ENCODE results near the gene KRT73.

Gene KRT73

DNA sequence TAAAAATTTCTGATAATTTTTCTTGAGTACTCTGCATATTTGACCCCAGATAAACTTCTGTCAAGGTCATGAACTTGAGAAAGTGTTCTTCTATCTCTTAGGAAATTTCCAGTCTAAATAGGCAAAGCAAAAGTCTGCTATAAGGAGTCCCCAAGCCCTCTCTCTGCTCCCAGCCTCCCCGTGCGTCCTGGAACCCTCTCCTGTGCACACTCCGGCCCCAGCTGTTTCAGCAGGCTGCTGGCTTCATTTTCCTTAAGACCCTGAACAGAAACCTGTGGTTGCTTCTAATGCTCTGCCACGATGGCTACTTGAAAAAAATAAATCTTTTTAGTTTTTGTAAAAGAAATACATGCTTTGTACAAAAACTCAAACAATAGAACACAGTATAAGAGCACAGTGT, 18.9 kb upstream of the KRT73 start:
- TF ChIP-seq MAX (IDR thresholded peaks at IDR 0.05) (no peak), ZBTB7A (IDR thresholded peaks at IDR 0.05; ENCODE audit: low read depth) (no peak), EGR1 (IDR thresholded peaks at IDR 0.05) (no peak), YY1 (IDR thresholded peaks at IDR 0.05; ENCODE audit: low read depth) (no peak), RAD21 (IDR thresholded peaks at IDR 0.05; ENCODE audit: low read depth) (no peak), NFIC (IDR thresholded peaks at IDR 0.05) (no peak), TCF12 (IDR thresholded peaks at IDR 0.05; ENCODE audit: low read depth) (no peak), TAF1 (IDR thresholded peaks at IDR 0.05; ENCODE audit: low read depth) (no peak), TEAD4 (IDR thresholded peaks at IDR 0.05) (no peak), USF1 (IDR thresholded peaks at IDR 0.05) (no peak), CEBPB (IDR thresholded peaks at IDR 0.05) (no peak), EP300 (IDR thresholded peaks at IDR 0.05; ENCODE audit: borderline replicate concordance) (no peak), FOXM1 (IDR thresholded peaks at IDR 0.05; ENCODE audit: borderline replicate concordance, low read depth) (no peak), CREB1 (IDR thresholded peaks at IDR 0.05; ENCODE audit: low read depth) (no peak)
- TF ChIP-seq, protein P1, sequence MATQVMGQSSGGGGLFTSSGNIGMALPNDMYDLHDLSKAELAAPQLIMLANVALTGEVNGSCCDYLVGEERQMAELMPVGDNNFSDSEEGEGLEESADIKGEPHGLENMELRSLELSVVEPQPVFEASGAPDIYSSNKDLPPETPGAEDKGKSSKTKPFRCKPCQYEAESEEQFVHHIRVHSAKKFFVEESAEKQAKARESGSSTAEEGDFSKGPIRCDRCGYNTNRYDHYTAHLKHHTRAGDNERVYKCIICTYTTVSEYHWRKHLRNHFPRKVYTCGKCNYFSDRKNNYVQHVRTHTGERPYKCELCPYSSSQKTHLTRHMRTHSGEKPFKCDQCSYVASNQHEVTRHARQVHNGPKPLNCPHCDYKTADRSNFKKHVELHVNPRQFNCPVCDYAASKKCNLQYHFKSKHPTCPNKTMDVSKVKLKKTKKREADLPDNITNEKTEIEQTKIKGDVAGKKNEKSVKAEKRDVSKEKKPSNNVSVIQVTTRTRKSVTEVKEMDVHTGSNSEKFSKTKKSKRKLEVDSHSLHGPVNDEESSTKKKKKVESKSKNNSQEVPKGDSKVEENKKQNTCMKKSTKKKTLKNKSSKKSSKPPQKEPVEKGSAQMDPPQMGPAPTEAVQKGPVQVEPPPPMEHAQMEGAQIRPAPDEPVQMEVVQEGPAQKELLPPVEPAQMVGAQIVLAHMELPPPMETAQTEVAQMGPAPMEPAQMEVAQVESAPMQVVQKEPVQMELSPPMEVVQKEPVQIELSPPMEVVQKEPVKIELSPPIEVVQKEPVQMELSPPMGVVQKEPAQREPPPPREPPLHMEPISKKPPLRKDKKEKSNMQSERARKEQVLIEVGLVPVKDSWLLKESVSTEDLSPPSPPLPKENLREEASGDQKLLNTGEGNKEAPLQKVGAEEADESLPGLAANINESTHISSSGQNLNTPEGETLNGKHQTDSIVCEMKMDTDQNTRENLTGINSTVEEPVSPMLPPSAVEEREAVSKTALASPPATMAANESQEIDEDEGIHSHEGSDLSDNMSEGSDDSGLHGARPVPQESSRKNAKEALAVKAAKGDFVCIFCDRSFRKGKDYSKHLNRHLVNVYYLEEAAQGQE (IDR thresholded peaks at IDR 0.05; ENCODE audit: low read depth): no peak

DNA sequence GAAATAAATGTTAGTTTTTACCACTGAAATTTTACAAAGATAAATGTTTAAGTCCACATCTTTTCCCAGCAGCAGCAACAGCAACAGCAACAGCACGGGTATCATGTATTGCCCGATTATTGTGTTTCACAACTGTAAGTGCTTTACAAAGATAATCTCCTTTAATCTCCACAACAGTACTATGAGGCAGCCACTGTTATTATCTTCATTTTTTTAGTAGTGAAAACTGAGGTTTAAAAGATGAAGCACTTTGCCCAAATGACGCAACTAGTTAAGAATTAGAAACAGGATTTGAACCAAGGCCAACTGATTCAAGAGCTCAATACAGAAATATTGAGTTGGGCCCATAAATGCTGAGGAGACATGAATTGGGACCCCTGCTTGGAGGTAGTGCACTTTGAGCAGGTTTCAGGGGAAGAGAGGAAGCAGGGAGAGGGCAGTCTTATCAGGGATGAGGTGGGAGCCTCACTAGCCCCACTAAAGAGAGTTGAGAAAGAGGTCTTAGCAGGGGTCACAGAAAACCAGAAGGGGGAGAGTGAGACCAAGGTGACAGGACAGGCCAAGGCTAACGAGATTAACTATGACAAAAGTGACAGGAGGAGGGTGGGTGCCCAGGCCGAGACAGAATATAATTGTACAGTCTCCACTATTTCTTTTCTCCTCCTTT, 18.4 kb upstream of the KRT73 start:
- TF ChIP-seq TAF1 (IDR thresholded peaks at IDR 0.05; ENCODE audit: low read depth) (no peak), FOXM1 (IDR thresholded peaks at IDR 0.05; ENCODE audit: borderline replicate concordance, low read depth) (no peak), ZBTB7A (IDR thresholded peaks at IDR 0.05; ENCODE audit: low read depth) (no peak), RAD21 (IDR thresholded peaks at IDR 0.05; ENCODE audit: low read depth) (no peak), YY1 (IDR thresholded peaks at IDR 0.05; ENCODE audit: low read depth) (no peak), TCF12 (IDR thresholded peaks at IDR 0.05; ENCODE audit: low read depth) (no peak), CREB1 (IDR thresholded peaks at IDR 0.05; ENCODE audit: low read depth) (no peak), EGR1 (IDR thresholded peaks at IDR 0.05) (no peak), EP300 (IDR thresholded peaks at IDR 0.05; ENCODE audit: borderline replicate concordance) (no peak), NFIC (IDR thresholded peaks at IDR 0.05) (no peak), CEBPB (IDR thresholded peaks at IDR 0.05) (no peak), MAX (IDR thresholded peaks at IDR 0.05) (no peak), USF1 (IDR thresholded peaks at IDR 0.05) (no peak)
- TF ChIP-seq, protein P1 (IDR thresholded peaks at IDR 0.05; ENCODE audit: low read depth): no peak

GRCh38 chr12:52636189-52636588, 17.8 kb upstream of the KRT73 start:
- TF ChIP-seq NFIC (IDR thresholded peaks at IDR 0.05): no peak
- TF ChIP-seq USF1 (IDR thresholded peaks at IDR 0.05): no peak
- no peak for TF ChIP-seq ZBTB7A (IDR thresholded peaks at IDR 0.05; ENCODE audit: low read depth)
- TF ChIP-seq RAD21 (IDR thresholded peaks at IDR 0.05; ENCODE audit: low read depth): no peak
- TF ChIP-seq EGR1 (IDR thresholded peaks at IDR 0.05): no peak
- TF ChIP-seq TAF1 (IDR thresholded peaks at IDR 0.05; ENCODE audit: low read depth): no peak
- TF ChIP-seq TCF12 (IDR thresholded peaks at IDR 0.05; ENCODE audit: low read depth): no peak
- TF ChIP-seq FOXM1 (IDR thresholded peaks at IDR 0.05; ENCODE audit: borderline replicate concordance, low read depth): no peak
- TF ChIP-seq EP300 (IDR thresholded peaks at IDR 0.05; ENCODE audit: borderline replicate concordance): no peak
- TF ChIP-seq YY1 (IDR thresholded peaks at IDR 0.05; ENCODE audit: low read depth): no peak
- TF ChIP-seq, protein P1 (IDR thresholded peaks at IDR 0.05; ENCODE audit: low read depth): no peak
- TF ChIP-seq CEBPB (IDR thresholded peaks at IDR 0.05): no peak

Measured in Ishikawa (cell line).